GM23338 (cell line): ENCODE data around the gene IQCE. TPM values are rescaled to one million over a fixed set of nuclear protein-coding genes. Genes with fewer than 3 reads are reported as not detected.

Source experiments
- ATAC-seq: fragments of 200-7000 bp; cut with Tn5 transposase; 3 replicates; pipeline ENCODE4 v1.9.1; 2020
- DNase-seq: peaks from one replicate; pipeline ENCODE4 v3.0.0-alpha.2; 2015; ENCODE audit warnings: low spot score
- H2AFZ ChIP-seq: fragments of 200-600 bp; sonication (generic); 2 replicates; pipeline ENCODE4 v1.8.0; 2016; ENCODE audit warnings: antibody characterized with exemption, mild to moderate bottlenecking, moderate library complexity
- H3F3A ChIP-seq: fragments of 200-600 bp; sonication (generic); replicated peaks from 2 replicates; pipeline ENCODE4 v1.8.0; 2017; ENCODE audit warnings: antibody characterized with exemption, mixed run types, low read depth
- H3K27ac ChIP-seq: fragments of 200-600 bp; sonication (generic); 2 replicates; pipeline ENCODE4 v1.6.1; 2016; ENCODE audit warnings: low read depth
- H3K27me3 ChIP-seq: fragments of 200-600 bp; sonication (generic); 2 replicates; pipeline ENCODE4 v1.8.0; 2016; ENCODE audit warnings: mild to moderate bottlenecking, mixed run types, moderate library complexity; ENCODE audit not compliant: insufficient read depth
- H3K36me3 ChIP-seq: fragments of 200-600 bp; sonication (generic); 2 replicates; pipeline ENCODE4 v1.8.0; 2016; ENCODE audit warnings: mild to moderate bottlenecking; ENCODE audit not compliant: insufficient read depth
- H3K4me1 ChIP-seq: fragments of 200-600 bp; sonication (generic); 2 replicates; pipeline ENCODE4 v1.8.0; 2016; ENCODE audit warnings: mild to moderate bottlenecking, moderate library complexity; ENCODE audit not compliant: insufficient read depth
- H3K4me2 ChIP-seq: fragments of 200-600 bp; sonication (generic); 2 replicates; pipeline ENCODE4 v1.7.1; 2017; ENCODE audit warnings: mixed run types
- H3K4me3 ChIP-seq: fragments of 200-600 bp; sonication (generic); 2 replicates; pipeline ENCODE4 v1.6.1; 2016; ENCODE audit warnings: mixed run types
- H3K79me2 ChIP-seq: fragments of 200-600 bp; sonication (generic); replicated peaks from 2 replicates; pipeline ENCODE4 v1.8.0; 2017; ENCODE audit warnings: mild to moderate bottlenecking; ENCODE audit not compliant: insufficient read depth
- H3K9me2 ChIP-seq: fragments of 200-600 bp; sonication (generic); 2 replicates; pipeline ENCODE4 v1.8.0; 2017; ENCODE audit not compliant: insufficient read depth
- H4K20me1 ChIP-seq: fragments of 200-600 bp; sonication (generic); replicated peaks from 2 replicates; pipeline ENCODE4 v1.8.0; 2017; ENCODE audit warnings: mild to moderate bottlenecking; ENCODE audit not compliant: insufficient read depth
- H3K27ac Mint-ChIP-seq: 2 replicates; pipeline ENCODE4 v1.8.0; 2020; ENCODE audit warnings: inconsistent platforms, mild to moderate bottlenecking, moderate library complexity, mixed read lengths
- H3K27me3 Mint-ChIP-seq: 3 replicates; pipeline ENCODE4 v1.8.0; 2022; ENCODE audit warnings: low read depth, mild to moderate bottlenecking, moderate library complexity, mixed read lengths, inconsistent platforms; ENCODE audit not compliant: insufficient read depth, poor library complexity
- H3K36me3 Mint-ChIP-seq: 3 replicates; pipeline ENCODE4 v1.8.0; 2021; ENCODE audit warnings: low read depth, mild to moderate bottlenecking, inconsistent platforms, moderate library complexity, mixed read lengths
- H3K4me1 Mint-ChIP-seq: 3 replicates; pipeline ENCODE4 v1.8.0; 2020; ENCODE audit warnings: mild to moderate bottlenecking, inconsistent platforms, mixed read lengths
- H3K4me3 Mint-ChIP-seq: 3 replicates; pipeline ENCODE4 v1.8.0; 2021; ENCODE audit warnings: moderate library complexity, mild to moderate bottlenecking, inconsistent platforms, mixed read lengths
- H3K9me3 Mint-ChIP-seq: 3 replicates; pipeline ENCODE4 v1.8.0; 2020; ENCODE audit warnings: moderate library complexity, mild to moderate bottlenecking, inconsistent platforms, mixed read lengths
- CREB1 ChIP-seq: fragments of 250-450 bp; sonication (Bioruptor Pico); IDR thresholded peaks from 2 replicates; pipeline ENCODE4 v1.5.0; 2020; ENCODE audit warnings: low read depth, mild to moderate bottlenecking, moderate library complexity
- CTCF ChIP-seq, 2 experiments: fragments of 200-600 bp in 1 of 2; sonication (generic) in 1 of 2; conservative IDR thresholded peaks; 2 replicates each; pipeline versions ENCODE4 v1.5.1 to v1.6.1; 2016 to 2017; ENCODE audit warnings: antibody characterized with exemption in 2 of 2, low read depth in 2 of 2, mild to moderate bottlenecking in 2 of 2, moderate library complexity in 1 of 2
- EZH2phosphoT487 ChIP-seq: fragments of 200-600 bp; sonication (generic); IDR thresholded peaks from one replicate; pipeline ENCODE4 v1.8.1; 2018; ENCODE audit warnings: antibody characterized with exemption; ENCODE audit not compliant: unreplicated experiment
- JUNB ChIP-seq: IDR thresholded peaks from one replicate; pipeline ENCODE4 v1.6.1; 2016; ENCODE audit warnings: antibody characterized with exemption; ENCODE audit not compliant: unreplicated experiment
- NANOG ChIP-seq: IDR thresholded peaks from 2 replicates; pipeline ENCODE4 v1.6.1; 2016; ENCODE audit warnings: antibody characterized with exemption, borderline replicate concordance
- POLR2AphosphoS5 ChIP-seq: IDR thresholded peaks from 2 replicates; pipeline ENCODE4 v1.6.1; 2016; ENCODE audit warnings: antibody characterized with exemption, low read depth
- REST ChIP-seq: IDR thresholded peaks from one replicate; pipeline ENCODE4 v1.6.1; 2018; ENCODE audit warnings: antibody characterized with exemption; ENCODE audit not compliant: unreplicated experiment
- STAT1 ChIP-seq: IDR thresholded peaks from one replicate; pipeline ENCODE4 v1.6.1; 2016; ENCODE audit warnings: antibody characterized with exemption; ENCODE audit not compliant: unreplicated experiment
- ZNF331 ChIP-seq: fragments of 250-450 bp; sonication (Bioruptor Pico); IDR thresholded peaks from 2 replicates; pipeline ENCODE4 v1.5.0; 2020; ENCODE audit warnings: low read depth, mild to moderate bottlenecking, moderate library complexity
- polyA plus RNA-seq: library from polyadenylated mRNA; unstranded; fragments of >200 nt; fragmentation: Nextera tagmentation; extraction: Ambion mirVana; gene quantifications from 2 replicates; pipeline ENCODE4 v1.2.1, GENCODE V29; 2016
- total RNA-seq: library from RNA; depleted of rRNA; stranded (reverse); fragments of >200 nt; shearing (Covaris generic); gene quantifications from 2 replicates; pipeline ENCODE4 v1.2.3, GENCODE V29; 2014

Gene IQCE
- total and polyA plus RNA-seq, 2 experiments from 2014 or later, result 5.0 to 7.7 TPM

GRCh38 chr7:2659556-2660358 lies 101.0 kb downstream of the IQCE start (continued):
- TF ChIP-seq REST, result no peak
- TF ChIP-seq JUNB, result no peak
- no peak for TF ChIP-seq POLR2AphosphoS5
- no peak for TF ChIP-seq ZNF331 (CRISPR knock-in tag)
- no peak for TF ChIP-seq STAT1
- TF ChIP-seq CTCF (conservative IDR thresholded peaks at IDR 0.05; ENCODE audit: low read depth in 2 of 2), result no peak
- no peak for TF ChIP-seq NANOG
- TF ChIP-seq EZH2phosphoT487, result no peak
- TF ChIP-seq CREB1 (CRISPR knock-in tag), result no peak

GRCh38 chr7:2660359-2661095 lies 101.7 kb downstream of the IQCE start:
- peaks cover 12% of the 10 kb centered on the region for H3K27me3 Mint-ChIP-seq
- ATAC-seq, result peak; percentile 15

More at GRCh38 chr7:2660359-2661095, 101.7 kb downstream of the IQCE start:
- no peaks in the 10 kb centered on the region for H3K9me2 ChIP-seq
- no peaks in the 10 kb centered on the region; the same call in 1 of the 2 replicates for H4K20me1 ChIP-seq
- no peaks in the 10 kb centered on the region for H3F3A ChIP-seq
- no peaks in the 10 kb centered on the region for H3K36me3 ChIP-seq
- H3K4me1 ChIP-seq, result no peaks in the 10 kb centered on the region; the same call in 1 of the 2 replicates
- H3K4me3 Mint-ChIP-seq, result no peak overlapping the region
- H3K79me2 ChIP-seq, result no peaks in the 10 kb centered on the region
- H3K36me3 Mint-ChIP-seq, result peaks cover 14% of the 10 kb centered on the region
- no peaks in the 10 kb centered on the region; the same call in 2 of the 3 replicates for H3K9me3 Mint-ChIP-seq
- peaks cover 9% of the 10 kb centered on the region for H3K4me1 Mint-ChIP-seq
- no peak overlapping the region for H3K4me3 ChIP-seq
- H3K27me3 ChIP-seq, result no peaks in the 10 kb centered on the region
- DNase-seq, result no peak
- H3K27ac ChIP-seq, result no peak overlapping the region
- no peak overlapping the region for H2AFZ ChIP-seq
- TF ChIP-seq CTCF (conservative IDR thresholded peaks at IDR 0.05; ENCODE audit: low read depth in 2 of 2), result peak; percentile 63 to 66
- TF ChIP-seq STAT1, result no peak
- H3K4me2 ChIP-seq, result no peak overlapping the region
- H3K27ac Mint-ChIP-seq, result no peak overlapping the region; the same call in 1 of the 2 replicates
